ENCODE measurements around the gene ZFP3.

DNA sequence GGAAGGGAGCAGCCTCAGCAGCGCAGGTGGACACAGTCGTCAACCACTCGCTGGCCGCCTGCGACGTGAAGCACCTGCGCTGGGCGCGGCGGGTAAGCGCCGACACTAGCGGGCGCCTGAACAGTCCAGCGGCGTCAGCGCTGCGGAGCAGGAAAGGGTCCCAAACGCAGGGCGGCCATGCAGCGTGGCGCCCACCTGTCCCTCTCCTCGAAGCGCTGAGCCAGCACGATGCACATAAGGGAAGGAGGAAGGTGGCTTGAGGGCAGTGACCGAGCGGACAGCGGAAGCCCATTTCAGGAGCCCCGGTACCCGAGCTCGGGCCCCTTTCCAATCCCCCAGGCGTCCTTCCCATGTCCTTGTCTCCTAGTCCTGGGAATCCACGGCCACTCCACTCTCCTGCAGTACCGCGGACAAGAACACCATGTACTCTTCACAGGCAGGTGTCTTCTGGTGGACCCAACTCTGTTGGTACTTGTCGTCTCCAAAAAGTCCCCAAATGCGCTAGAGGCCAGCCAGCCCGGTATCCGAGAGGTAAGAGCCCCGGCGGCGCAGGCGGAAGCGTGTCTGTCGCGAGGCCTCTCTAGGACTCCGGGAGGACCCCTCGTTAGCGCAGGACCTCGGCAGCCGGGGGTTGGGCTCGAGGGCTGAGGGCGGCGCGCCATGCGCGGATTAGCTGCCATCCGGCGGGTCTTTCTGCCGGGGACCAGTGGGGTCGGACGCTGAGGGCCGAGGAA lies 19.0 kb downstream of the ZFP3 start:
- TF ChIP-seq CTCF (IDR thresholded peaks at IDR 0.05) (no peak), POLR2AphosphoS5 (IDR thresholded peaks at IDR 0.05) (peak; percentile 19 to 41)
